Loucy (cell line): Measurements from ENCODE around the gene PPIF.

Source experiments
- CTCF ChIP-seq: fragments of 200-600 bp; sonication (generic); conservative IDR thresholded peaks from 2 replicates; pipeline ENCODE4 v1.5.1; 2014; ENCODE audit warnings: mild to moderate bottlenecking, antibody characterized with exemption, low read length
- EZH2phosphoT487 ChIP-seq: fragments of 200-600 bp; IDR thresholded peaks from 2 replicates; pipeline ENCODE4 v1.6.1; 2018; ENCODE audit warnings: antibody characterized with exemption, mild to moderate bottlenecking, moderate library complexity, borderline replicate concordance

- TF ChIP-seq CTCF: no peak
- TF ChIP-seq EZH2phosphoT487: no peak
Measured at GRCh38 chr10:79380946-79381721, 33.9 kb downstream of the PPIF start.
